GM19043 (cell line): ENCODE measurements around the gene LGALS3.

ENCODE experiments used
- ATAC-seq: cut with Tn5 transposase; IDR thresholded peaks from one replicate; pipeline ENCODE4 v1.9.1; 2021; ENCODE audit warnings: low read depth; ENCODE audit not compliant: unreplicated experiment

Gene LGALS3

GRCh38 chr14:55111122-55111708 is 17.8 kb upstream of the LGALS3 start:
- no peak for ATAC-seq

GRCh38 chr14:55114720-55115119 is 14.3 kb upstream of the LGALS3 start:
- ATAC-seq = no peak

GRCh38 chr14:55115460-55115859 is 13.6 kb upstream of the LGALS3 start:
- ATAC-seq = no peak

GRCh38 chr14:55115861-55116245 is 13.2 kb upstream of the LGALS3 start:
- no peak for ATAC-seq

GRCh38 chr14:55116246-55117030 is 12.6 kb upstream of the LGALS3 start:
- ATAC-seq = no peak

- no peak for ATAC-seq
Observed at GRCh38 chr14:55117803-55118441, 11.1 kb upstream of the LGALS3 start.

GRCh38 chr14:55118761-55119160 is 10.3 kb upstream of the LGALS3 start:
- ATAC-seq = no peak

GRCh38 chr14:55120571-55121495 is 8.2 kb upstream of the LGALS3 start:
- ATAC-seq = no peak

- no peak for ATAC-seq
Observed at GRCh38 chr14:55121628-55122439, 7.2 kb upstream of the LGALS3 start.

GRCh38 chr14:55122440-55122986 is 6.5 kb upstream of the LGALS3 start:
- ATAC-seq = no peak

GRCh38 chr14:55123101-55123500 is 6.0 kb upstream of the LGALS3 start:
- no peak for ATAC-seq

GRCh38 chr14:55123852-55124639 is 5.0 kb upstream of the LGALS3 start:
- no peak for ATAC-seq

GRCh38 chr14:55124774-55125386 is 4.2 kb upstream of the LGALS3 start:
- ATAC-seq = no peak

- no peak for ATAC-seq
Observed at GRCh38 chr14:55125403-55125802, 3.6 kb upstream of the LGALS3 start.

- no peak for ATAC-seq
Observed at GRCh38 chr14:55126034-55126433, 3.0 kb upstream of the LGALS3 start.

GRCh38 chr14:55126932-55127459 is 2.1 kb upstream of the LGALS3 start:
- no peak for ATAC-seq

- no peak for ATAC-seq
Observed at GRCh38 chr14:55127460-55127951, 1.5 kb upstream of the LGALS3 start.
